ENCODE data around the gene CLEC16A. TPM values are rescaled to one million over a fixed set of nuclear protein-coding genes. Genes with fewer than 3 reads are reported as not detected.

Gene CLEC16A
- total RNA-seq, 4 donors from 2014 or later = 20.2 to 28.8 (median 22.8) TPM

GRCh38 chr16:11049396-11050059 is 105.2 kb downstream of the CLEC16A start:
- TF ChIP-seq CTCF (IDR thresholded peaks at IDR 0.05; ENCODE audit: low read depth) = no peak

- TF ChIP-seq CTCF (IDR thresholded peaks at IDR 0.05; ENCODE audit: low read depth) = no peak
These were observed 106.2 kb downstream of the CLEC16A start for GRCh38 chr16:11050536-11050935.

GRCh38 chr16:11050944-11051343 is 106.6 kb downstream of the CLEC16A start:
- TF ChIP-seq CTCF (IDR thresholded peaks at IDR 0.05; ENCODE audit: low read depth) = no peak

GRCh38 chr16:11051430-11051829 is 107.1 kb downstream of the CLEC16A start:
- TF ChIP-seq CTCF (IDR thresholded peaks at IDR 0.05; ENCODE audit: low read depth) = no peak

GRCh38 chr16:11051879-11052808 is 107.8 kb downstream of the CLEC16A start:
- TF ChIP-seq CTCF (IDR thresholded peaks at IDR 0.05; ENCODE audit: low read depth) = no peak

- TF ChIP-seq CTCF (IDR thresholded peaks at IDR 0.05; ENCODE audit: low read depth) = no peak
These were observed 109.6 kb downstream of the CLEC16A start for GRCh38 chr16:11053916-11054460.
